IPS-15b (cell line): ENCODE data around the gene ALS2CL.

ENCODE experiments used
- H3K27me3 ChIP-seq: one replicate; pipeline ENCODE4 v1.6.1; 2013; ENCODE audit warnings: low read length; ENCODE audit not compliant: control insufficient read depth, insufficient read depth
- H3K36me3 ChIP-seq: one replicate; pipeline ENCODE4 v1.6.1; 2013; ENCODE audit warnings: low read length; ENCODE audit not compliant: control insufficient read depth, insufficient read depth
- H3K4me1 ChIP-seq: one replicate; pipeline ENCODE4 v1.6.1; 2013; ENCODE audit warnings: mild to moderate bottlenecking, low read length; ENCODE audit not compliant: control insufficient read depth, insufficient read depth
- H3K4me3 ChIP-seq: one replicate; pipeline ENCODE4 v1.5.1; 2013; ENCODE audit warnings: low read depth, low read length
- H3K9ac ChIP-seq: one replicate; pipeline ENCODE4 v1.6.1; 2013; ENCODE audit warnings: low read depth, mild to moderate bottlenecking, low read length
- H3K9me3 ChIP-seq: one replicate; pipeline ENCODE4 v1.6.1; 2013; ENCODE audit warnings: mild to moderate bottlenecking, low read length; ENCODE audit not compliant: control insufficient read depth, insufficient read depth

The ALS2CL gene

GRCh38 chr3:46695962-46696894, 2.7 kb upstream of the ALS2CL start:
- Histone ChIP-seq H3K9me3 (no peaks in the 10 kb centered on the region), H3K4me3 (no peak overlapping the region), H3K9ac (no peak overlapping the region), H3K4me1 (peaks cover 4% of the 10 kb centered on the region), H3K36me3 (no peaks in the 10 kb centered on the region), H3K27me3 (peaks cover 28% of the 10 kb centered on the region)

- Histone ChIP-seq H3K36me3 (no peaks in the 10 kb centered on the region), H3K9ac (no peak overlapping the region), H3K4me3 (no peak overlapping the region)
These were observed 1.9 kb upstream of the ALS2CL start for GRCh38 chr3:46695177-46695961.

GRCh38 chr3:46694520-46694919, 1.0 kb upstream of the ALS2CL start:
- Histone ChIP-seq H3K9ac (no peak overlapping the region), H3K36me3 (no peaks in the 10 kb centered on the region), H3K9me3 (no peaks in the 10 kb centered on the region), H3K4me1 (peaks cover 4% of the 10 kb centered on the region), H3K4me3 (no peak overlapping the region), H3K27me3 (peaks cover 20% of the 10 kb centered on the region)

More at GRCh38 chr3:46695177-46695961, 1.9 kb upstream of the ALS2CL start:
- Histone ChIP-seq H3K27me3 (peaks cover 24% of the 10 kb centered on the region), H3K4me1 (peaks cover 4% of the 10 kb centered on the region), H3K9me3 (no peaks in the 10 kb centered on the region)

- no peak overlapping the region for H3K9ac ChIP-seq
- peaks cover 20% of the 10 kb centered on the region for H3K27me3 ChIP-seq
- H3K9me3 ChIP-seq: no peaks in the 10 kb centered on the region
- no peak overlapping the region for H3K4me3 ChIP-seq
- H3K36me3 ChIP-seq: no peaks in the 10 kb centered on the region
- peaks cover 4% of the 10 kb centered on the region for H3K4me1 ChIP-seq
These were observed 380 bp upstream of the ALS2CL start for GRCh38 chr3:46693892-46694226.

- H3K36me3 ChIP-seq: no peaks in the 10 kb centered on the region
- peaks cover 4% of the 10 kb centered on the region for H3K4me1 ChIP-seq
- peak overlapping the region; percentile 68 for H3K4me3 ChIP-seq
- no peaks in the 10 kb centered on the region for H3K9me3 ChIP-seq
- no peak overlapping the region for H3K9ac ChIP-seq
- peaks cover 20% of the 10 kb centered on the region for H3K27me3 ChIP-seq
These were observed 901 bp downstream of the ALS2CL start for GRCh38 chr3:46692566-46692990.

GRCh38 chr3:46690798-46691197, 2.7 kb downstream of the ALS2CL start:
- Histone ChIP-seq H3K9ac (no peak overlapping the region), H3K27me3 (peaks cover 20% of the 10 kb centered on the region), H3K9me3 (no peaks in the 10 kb centered on the region), H3K4me3 (no peak overlapping the region), H3K36me3 (no peaks in the 10 kb centered on the region), H3K4me1 (peaks cover 4% of the 10 kb centered on the region)

GRCh38 chr3:46685446-46685845, 8.0 kb downstream of the ALS2CL start:
- Histone ChIP-seq H3K9me3 (no peaks in the 10 kb centered on the region), H3K27me3 (no peaks in the 10 kb centered on the region), H3K9ac (no peak overlapping the region), H3K36me3 (no peaks in the 10 kb centered on the region), H3K4me1 (no peaks in the 10 kb centered on the region), H3K4me3 (no peak overlapping the region)

- Histone ChIP-seq H3K27me3 (no peaks in the 10 kb centered on the region), H3K4me1 (no peaks in the 10 kb centered on the region), H3K9me3 (no peaks in the 10 kb centered on the region), H3K4me3 (no peak overlapping the region), H3K9ac (no peak overlapping the region), H3K36me3 (no peaks in the 10 kb centered on the region)
These were observed 8.6 kb downstream of the ALS2CL start for GRCh38 chr3:46684891-46685290.

- Histone ChIP-seq H3K36me3 (no peaks in the 10 kb centered on the region), H3K9ac (no peak overlapping the region), H3K9me3 (no peaks in the 10 kb centered on the region), H3K4me3 (no peak overlapping the region), H3K27me3 (no peaks in the 10 kb centered on the region), H3K4me1 (no peaks in the 10 kb centered on the region)
These were observed 10.5 kb downstream of the ALS2CL start for GRCh38 chr3:46682974-46683373.

- no peaks in the 10 kb centered on the region for H3K4me1 ChIP-seq
- no peak overlapping the region for H3K9ac ChIP-seq
- no peaks in the 10 kb centered on the region for H3K9me3 ChIP-seq
- no peaks in the 10 kb centered on the region for H3K36me3 ChIP-seq
- no peaks in the 10 kb centered on the region for H3K27me3 ChIP-seq
- H3K4me3 ChIP-seq: no peak overlapping the region
These were observed 11.5 kb downstream of the ALS2CL start for GRCh38 chr3:46681856-46682540.

- H3K36me3 ChIP-seq: no peaks in the 10 kb centered on the region
- H3K27me3 ChIP-seq: no peaks in the 10 kb centered on the region
- no peak overlapping the region for H3K9ac ChIP-seq
- H3K4me1 ChIP-seq: no peaks in the 10 kb centered on the region
- H3K9me3 ChIP-seq: no peaks in the 10 kb centered on the region
- H3K4me3 ChIP-seq: no peak overlapping the region
These were observed 12.1 kb downstream of the ALS2CL start for GRCh38 chr3:46681387-46681786.
